ENCODE measurements around the gene HOXB8.

GRCh38 chr17:48623583-48623982 lies 8.5 kb upstream of the HOXB8 start:
- no peak for TF ChIP-seq PATZ1 (CRISPR knock-in tag; IDR thresholded peaks at IDR 0.05; ENCODE audit: borderline replicate concordance)
- TF ChIP-seq ISL1 (CRISPR knock-in tag; IDR thresholded peaks at IDR 0.05) = no peak
- TF ChIP-seq CSDC2 (CRISPR knock-in tag; IDR thresholded peaks at IDR 0.05) = no peak
- no peak for TF ChIP-seq ZFP30 (CRISPR knock-in tag; IDR thresholded peaks at IDR 0.05)
- TF ChIP-seq OSR1 (CRISPR knock-in tag; IDR thresholded peaks at IDR 0.05) = no peak
- TF ChIP-seq ZNF565 (CRISPR knock-in tag; conservative IDR thresholded peaks at IDR 0.05; ENCODE audit: low read depth) = no peak
- no peak for TF ChIP-seq SNAI2 (CRISPR knock-in tag; IDR thresholded peaks at IDR 0.05)
- no peak for TF ChIP-seq GLIS3 (CRISPR knock-in tag; IDR thresholded peaks at IDR 0.05)
- TF ChIP-seq ZNF70 (CRISPR knock-in tag; IDR thresholded peaks at IDR 0.05) = no peak
- no peak for TF ChIP-seq ARNTL (CRISPR knock-in tag; IDR thresholded peaks at IDR 0.05; ENCODE audit: borderline replicate concordance, low read depth)

Measured in SK-N-SH treated with all-trans-retinoic acid at 6 μM for 48 hours (cell line).